Osteoblast (primary cell): ENCODE results near the gene SV2B. TPM values are rescaled to one million over a fixed set of nuclear protein-coding genes. Genes with fewer than 3 reads are reported as not detected.

ENCODE experiments used
- DNase-seq: peaks from one replicate; pipeline ENCODE4 v3.0.0; 2011; ENCODE audit warnings: low spot score, mixed read lengths; ENCODE audit not compliant: insufficient read length; ENCODE audit errors: missing footprints
- H2AFZ ChIP-seq: 2 replicates; pipeline ENCODE4 v1.6.0; 2011; ENCODE audit warnings: mild to moderate bottlenecking, low read length
- H3K27ac ChIP-seq: 2 replicates; pipeline ENCODE4 v1.5.1; 2011; ENCODE audit warnings: mild to moderate bottlenecking, low read depth, low read length, moderate library complexity
- H3K27me3 ChIP-seq: 2 replicates; pipeline ENCODE4 v1.6.0; 2012; ENCODE audit warnings: mild to moderate bottlenecking, control low read depth, inconsistent platforms, low read length, moderate library complexity; ENCODE audit not compliant: insufficient read depth
- H3K36me3 ChIP-seq: 2 replicates; pipeline ENCODE4 v1.5.1; 2011; ENCODE audit warnings: mild to moderate bottlenecking, low read length, control low read depth, moderate library complexity; ENCODE audit not compliant: insufficient read depth
- H3K4me1 ChIP-seq: 2 replicates; pipeline ENCODE4 v1.5.1; 2011; ENCODE audit warnings: mild to moderate bottlenecking, low read length, control low read depth, moderate library complexity; ENCODE audit not compliant: insufficient read depth
- H3K4me2 ChIP-seq: 2 replicates; pipeline ENCODE4 v1.6.0; 2011; ENCODE audit warnings: mild to moderate bottlenecking, low read length; ENCODE audit not compliant: insufficient read depth
- H3K4me3 ChIP-seq: fragments of 200-600 bp; sonication (generic); 3 replicates; pipeline ENCODE4 v1.5.1; 2012; ENCODE audit warnings: mild to moderate bottlenecking, low read length, inconsistent platforms; ENCODE audit not compliant: insufficient read depth
- H3K79me2 ChIP-seq: 2 replicates; pipeline ENCODE4 v1.6.0; 2012; ENCODE audit warnings: mild to moderate bottlenecking, low read length, control low read depth, inconsistent platforms; ENCODE audit not compliant: insufficient read depth
- H3K9me3 ChIP-seq: 2 replicates; pipeline ENCODE4 v1.5.1; 2011; ENCODE audit warnings: low read depth, low read length, control low read depth
- H4K20me1 ChIP-seq: 2 replicates; pipeline ENCODE4 v1.6.0; 2012; ENCODE audit warnings: mild to moderate bottlenecking, low read length, control low read depth; ENCODE audit not compliant: insufficient read depth
- CTCF ChIP-seq: IDR thresholded peaks from 2 replicates; pipeline ENCODE4 v1.5.1; 2011; ENCODE audit warnings: mild to moderate bottlenecking, low read depth, low read length, moderate library complexity; ENCODE audit errors: extremely low read depth
- total RNA-seq: library from RNA; depleted of rRNA; stranded (reverse); fragments of >200 nt; gene quantifications from 2 replicates; pipeline ENCODE4 v1.2.3, GENCODE V29; 2012

SV2B gene
- total RNA-seq, 1 donor = not detected

- H3K9me3 ChIP-seq = no peaks in the 10 kb centered on the region
- H3K27ac ChIP-seq = no peak overlapping the region
- H2AFZ ChIP-seq = no peak overlapping the region
- DNase-seq = no peak
- H3K27me3 ChIP-seq = no peaks in the 10 kb centered on the region
- no peaks in the 10 kb centered on the region for H3K36me3 ChIP-seq
- H3K4me1 ChIP-seq = no peaks in the 10 kb centered on the region
- no peak overlapping the region for H3K4me2 ChIP-seq
- TF ChIP-seq CTCF = no peak
- no peaks in the 10 kb centered on the region for H3K79me2 ChIP-seq
- H4K20me1 ChIP-seq = no peaks in the 10 kb centered on the region
- H3K4me3 ChIP-seq = no peak overlapping the region
Measured at GRCh38 chr15:91114301-91114700, 14.2 kb downstream of the SV2B start.

- no peak for DNase-seq
- no peak overlapping the region for H3K4me2 ChIP-seq
- no peak overlapping the region for H3K27ac ChIP-seq
- no peak overlapping the region for H2AFZ ChIP-seq
- H3K9me3 ChIP-seq = no peaks in the 10 kb centered on the region
- H3K4me1 ChIP-seq = no peaks in the 10 kb centered on the region
- no peak for TF ChIP-seq CTCF
- no peaks in the 10 kb centered on the region for H3K79me2 ChIP-seq
- H3K36me3 ChIP-seq = no peaks in the 10 kb centered on the region
- H3K27me3 ChIP-seq = no peaks in the 10 kb centered on the region
- no peaks in the 10 kb centered on the region for H4K20me1 ChIP-seq
- no peak overlapping the region for H3K4me3 ChIP-seq
Measured at GRCh38 chr15:91116113-91117067, 16.3 kb downstream of the SV2B start.

GRCh38 chr15:91117375-91117774, 17.3 kb downstream of the SV2B start:
- H3K79me2 ChIP-seq = no peaks in the 10 kb centered on the region
- no peak overlapping the region for H2AFZ ChIP-seq
- no peaks in the 10 kb centered on the region for H3K36me3 ChIP-seq
- H3K27me3 ChIP-seq = no peaks in the 10 kb centered on the region
- no peak for TF ChIP-seq CTCF
- DNase-seq = no peak
- H3K9me3 ChIP-seq = no peaks in the 10 kb centered on the region
- no peak overlapping the region for H3K4me2 ChIP-seq
- no peaks in the 10 kb centered on the region for H3K4me1 ChIP-seq
- H3K4me3 ChIP-seq = no peak overlapping the region
- H4K20me1 ChIP-seq = no peaks in the 10 kb centered on the region
- H3K27ac ChIP-seq = no peak overlapping the region

GRCh38 chr15:91118817-91119590, 18.9 kb downstream of the SV2B start:
- Histone ChIP-seq H3K27me3 (no peaks in the 10 kb centered on the region), H3K4me2 (no peak overlapping the region), H2AFZ (no peak overlapping the region), H3K36me3 (no peaks in the 10 kb centered on the region), H3K4me3 (no peak overlapping the region), H3K27ac (no peak overlapping the region), H4K20me1 (no peaks in the 10 kb centered on the region), H3K9me3 (no peaks in the 10 kb centered on the region), H3K79me2 (no peaks in the 10 kb centered on the region), H3K4me1 (no peaks in the 10 kb centered on the region)
- no peak for TF ChIP-seq CTCF
- DNase-seq = no peak
